HEK293T (cell line): ENCODE measurements around the gene PCDHA8.

Source experiments
- ARNT ChIP-seq: fragments of 450-650 bp; IDR thresholded peaks from 2 replicates; pipeline ENCODE4 v1.6.1; 2017; ENCODE audit warnings: mild to moderate bottlenecking
- BHLHE40 ChIP-seq: fragments of 450-650 bp; IDR thresholded peaks from 2 replicates; pipeline ENCODE4 v1.6.1; 2016; ENCODE audit warnings: mild to moderate bottlenecking, moderate library complexity, borderline replicate concordance
- ELF4 ChIP-seq: fragments of 450-650 bp; IDR thresholded peaks from 2 replicates; pipeline ENCODE4 v1.6.1; 2017; ENCODE audit warnings: antibody characterized with exemption
- FOXA1 ChIP-seq: fragments of 450-650 bp; IDR thresholded peaks from 2 replicates; pipeline ENCODE4 v1.6.1; 2016; ENCODE audit warnings: mild to moderate bottlenecking
- FOXK2 ChIP-seq: fragments of 450-650 bp; IDR thresholded peaks from 2 replicates; pipeline ENCODE4 v1.6.1; 2016; ENCODE audit warnings: mild to moderate bottlenecking
- FOXM1 ChIP-seq: fragments of 450-650 bp; IDR thresholded peaks from 2 replicates; pipeline ENCODE4 v1.6.1; 2017; ENCODE audit warnings: mild to moderate bottlenecking, borderline replicate concordance
- HDGF ChIP-seq: fragments of 450-650 bp; IDR thresholded peaks from 2 replicates; pipeline ENCODE4 v1.6.1; 2017; ENCODE audit warnings: antibody characterized with exemption, borderline replicate concordance
- L3MBTL2 ChIP-seq: fragments of 450-650 bp; conservative IDR thresholded peaks from 2 replicates; pipeline ENCODE4 v1.6.1; 2016; ENCODE audit warnings: mild to moderate bottlenecking
- NFRKB ChIP-seq: fragments of 450-650 bp; IDR thresholded peaks from 2 replicates; pipeline ENCODE4 v1.6.1; 2016; ENCODE audit warnings: mild to moderate bottlenecking, moderate library complexity
- SP1 ChIP-seq: fragments of 450-650 bp; IDR thresholded peaks from 2 replicates; pipeline ENCODE4 v1.6.1; 2017
- SUZ12 ChIP-seq: fragments of 450-650 bp; IDR thresholded peaks from 2 replicates; pipeline ENCODE4 v1.6.1; 2016; ENCODE audit warnings: mild to moderate bottlenecking
- TARDBP ChIP-seq: fragments of 450-650 bp; IDR thresholded peaks from 2 replicates; pipeline ENCODE4 v1.6.1; 2016
- ZNF384 ChIP-seq: fragments of 450-650 bp; IDR thresholded peaks from 2 replicates; pipeline ENCODE4 v1.6.1; 2016

GRCh38 chr5:140833993-140834392 is 7.0 kb upstream of the PCDHA8 start, which contains the start of gene PCDHA7:
- no peak for TF ChIP-seq SUZ12
- no peak for TF ChIP-seq ZNF384
- no peak for TF ChIP-seq L3MBTL2
- no peak for TF ChIP-seq SP1
- no peak for TF ChIP-seq BHLHE40
- no peak for TF ChIP-seq ELF4
- no peak for TF ChIP-seq NFRKB
- TF ChIP-seq HDGF = no peak
- TF ChIP-seq FOXK2 = no peak
- TF ChIP-seq ARNT = no peak
- no peak for TF ChIP-seq TARDBP
- no peak for TF ChIP-seq FOXA1
- TF ChIP-seq FOXM1 = no peak
